Sigmoid colon (tissue), 7 donors: ENCODE data around the gene GALNT12. TPM values are rescaled to one million over a fixed set of nuclear protein-coding genes. Genes with fewer than 3 reads are reported as not detected.

Source experiments
- DNase-seq: peaks from one replicate; pipeline ENCODE4 v3.0.0-alpha.2; 2019
- H3K27ac ChIP-seq, 4 donors: fragments of 200-600 bp; sonication (generic); one replicate each; pipeline ENCODE4 v1.5.1; 2016 to 2019; ENCODE audit warnings: mild to moderate bottlenecking in 1 of 4
- H3K27me3 ChIP-seq, 3 donors: fragments of 200-600 bp; sonication (generic); one replicate each; pipeline ENCODE4 v1.5.1; 2019; ENCODE audit warnings: mild to moderate bottlenecking in 1 of 3
- H3K36me3 ChIP-seq, 4 donors: fragments of 200-600 bp; sonication (generic); one replicate each; pipeline ENCODE4 v1.5.1; 2016 to 2019
- H3K4me1 ChIP-seq, 4 donors: fragments of 200-600 bp; sonication (generic); one replicate each; pipeline ENCODE4 v1.5.1; 2017 to 2019
- H3K4me3 ChIP-seq, 4 donors: fragments of 200-600 bp; sonication (generic); one replicate each; pipeline ENCODE4 v1.5.1; 2017 to 2019; ENCODE audit warnings: mild to moderate bottlenecking in 2 of 4, moderate library complexity in 1 of 4
- H3K9me3 ChIP-seq, 4 donors: fragments of 200-600 bp in 3 of 4; sonication (generic) in 3 of 4; one replicate each; pipeline versions ENCODE4 v1.5.1 to v1.6.1; 2013 to 2019
- EP300 ChIP-seq, 4 donors: sonication (generic); formaldehyde crosslinking; IDR thresholded peaks; one replicate each; pipeline ENCODE4 v1.6.1; 2017; ENCODE audit warnings: antibody characterized with exemption in 4 of 4
- POLR2A ChIP-seq, 2 donors: fragments of 450-650 bp; IDR thresholded peaks; one replicate each; pipeline ENCODE4 v1.6.1; 2016; ENCODE audit warnings: antibody characterized with exemption in 2 of 2, mild to moderate bottlenecking in 2 of 2, moderate library complexity in 2 of 2
- POLR2AphosphoS5 ChIP-seq, 4 donors: sonication (generic); formaldehyde crosslinking; IDR thresholded peaks; one replicate each; pipeline ENCODE4 v1.6.1; 2017; ENCODE audit warnings: antibody characterized with exemption in 4 of 4
- WGBS, 2 donors: extraction: QIAGEN DNeasy Blood & Tissue Kit; methylation state at CpG; one replicate each; pipeline ENCODE4 v1.1.7; 2013; 5-methylcytosine and 5-hydroxymethylcytosine counted together
- intact Hi-C: fragments of 100-400 bp; cut with DNase I; formaldehyde crosslinking; loops from one replicate; pipeline ENCODE4 v1.15.1; 2023
- polyA plus RNA-seq, 3 donors: library from polyadenylated mRNA; stranded (reverse); fragments of 200-250 nt; gene quantifications; one replicate each; pipeline ENCODE4 v1.2.3, GENCODE V29; 2013
- total RNA-seq, 4 donors: library from RNA; depleted of rRNA; stranded (reverse); fragments of >200 nt; gene quantifications; one replicate each; pipeline ENCODE4 v1.1.0, GENCODE V29; 2016
- TF ChIP-seq, protein P1 (sequence below), 4 experiments: fragments of 450-650 bp in 3 of 4; fragments of 200-600 bp in 1 of 4; IDR thresholded peaks; one replicate each; pipeline ENCODE4 v1.5.1; 2016 to 2019; ENCODE audit warnings: antibody characterized with exemption in 4 of 4, mild to moderate bottlenecking in 3 of 4, moderate library complexity in 2 of 4
- donor health status: healthy with polysubstance abuse.
- donor health status: Bipolar disorder and iron deficiency.
- donor health status: healthy.

The GALNT12 gene
- total and polyA plus RNA-seq, 7 donors: 11.5 to 34.2 (median 18.9) TPM

GRCh38 chr9:98772364-98773155 is 34.9 kb upstream of the GALNT12 start:
- no peaks in the 10 kb centered on the region for H3K27me3 ChIP-seq
- intact Hi-C loops: no loop called here
- H3K4me1 ChIP-seq: no peaks in the 10 kb centered on the region
- WGBS, 2 donors: 94% methylated on average over 13 of the region's 13 CpGs
- no peak overlapping the region for H3K27ac ChIP-seq
- no peaks in the 10 kb centered on the region for H3K9me3 ChIP-seq
- DNase-seq: no peak
- H3K36me3 ChIP-seq: peaks cover 32 to 82% (median 49%) of the 10 kb centered on the region in 4 donors
- TF ChIP-seq POLR2A (IDR thresholded peaks at IDR 0.05) (no peak), EP300 (IDR thresholded peaks at IDR 0.05) (no peak), POLR2AphosphoS5 (IDR thresholded peaks at IDR 0.05) (no peak)
- TF ChIP-seq, protein P1, sequence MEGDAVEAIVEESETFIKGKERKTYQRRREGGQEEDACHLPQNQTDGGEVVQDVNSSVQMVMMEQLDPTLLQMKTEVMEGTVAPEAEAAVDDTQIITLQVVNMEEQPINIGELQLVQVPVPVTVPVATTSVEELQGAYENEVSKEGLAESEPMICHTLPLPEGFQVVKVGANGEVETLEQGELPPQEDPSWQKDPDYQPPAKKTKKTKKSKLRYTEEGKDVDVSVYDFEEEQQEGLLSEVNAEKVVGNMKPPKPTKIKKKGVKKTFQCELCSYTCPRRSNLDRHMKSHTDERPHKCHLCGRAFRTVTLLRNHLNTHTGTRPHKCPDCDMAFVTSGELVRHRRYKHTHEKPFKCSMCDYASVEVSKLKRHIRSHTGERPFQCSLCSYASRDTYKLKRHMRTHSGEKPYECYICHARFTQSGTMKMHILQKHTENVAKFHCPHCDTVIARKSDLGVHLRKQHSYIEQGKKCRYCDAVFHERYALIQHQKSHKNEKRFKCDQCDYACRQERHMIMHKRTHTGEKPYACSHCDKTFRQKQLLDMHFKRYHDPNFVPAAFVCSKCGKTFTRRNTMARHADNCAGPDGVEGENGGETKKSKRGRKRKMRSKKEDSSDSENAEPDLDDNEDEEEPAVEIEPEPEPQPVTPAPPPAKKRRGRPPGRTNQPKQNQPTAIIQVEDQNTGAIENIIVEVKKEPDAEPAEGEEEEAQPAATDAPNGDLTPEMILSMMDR (IDR thresholded peaks at IDR 0.05): no peak
- H3K4me3 ChIP-seq: no peak overlapping the region

- H3K9me3 ChIP-seq: no peaks in the 10 kb centered on the region
- peaks cover 24 to 79% (median 42%) of the 10 kb centered on the region in 4 donors for H3K36me3 ChIP-seq
- DNase-seq: no peak
- 95 to 96% methylated on average over 15 of the region's 15 CpGs for WGBS, 2 donors
- H3K4me1 ChIP-seq: no peaks in the 10 kb centered on the region
- intact Hi-C loops: no loop called here
- H3K27ac ChIP-seq: no peak overlapping the region
- TF ChIP-seq POLR2AphosphoS5 (IDR thresholded peaks at IDR 0.05) (no peak), POLR2A (IDR thresholded peaks at IDR 0.05) (no peak), EP300 (IDR thresholded peaks at IDR 0.05) (no peak)
- TF ChIP-seq, protein P1 (IDR thresholded peaks at IDR 0.05): no peak
- H3K4me3 ChIP-seq: no peak overlapping the region
- no peaks in the 10 kb centered on the region for H3K27me3 ChIP-seq
Observed at GRCh38 chr9:98773721-98774120, 33.7 kb upstream of the GALNT12 start.

DNA sequence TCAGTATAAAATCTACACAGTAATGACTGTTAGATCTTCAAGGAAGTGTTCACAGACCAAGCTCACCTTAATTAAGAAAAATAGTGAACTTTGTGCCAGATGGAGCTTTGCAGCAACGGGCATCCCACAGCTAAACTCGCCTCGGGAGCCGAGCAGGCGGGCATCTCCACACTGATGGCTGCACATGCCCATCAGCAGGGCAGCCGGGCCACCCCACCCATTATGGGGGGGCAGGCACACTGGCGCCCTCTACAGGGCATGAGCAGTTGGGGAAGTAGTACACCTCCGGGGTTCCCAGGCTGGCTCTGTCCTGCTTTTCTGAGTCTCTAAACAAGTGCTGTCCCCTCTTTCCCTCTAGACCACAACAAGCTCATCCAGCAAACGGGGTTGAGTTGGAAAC is 32.7 kb upstream of the GALNT12 start:
- Histone ChIP-seq H3K36me3 (peaks cover 24 to 73% (median 42%) of the 10 kb centered on the region in 4 donors), H3K9me3 (no peaks in the 10 kb centered on the region), H3K27me3 (no peaks in the 10 kb centered on the region), H3K27ac (no peak overlapping the region), H3K4me1 (no peaks in the 10 kb centered on the region), H3K4me3 (no peak overlapping the region)
- intact Hi-C loops: loop anchor here (1.0 kb wide), 1 partner anchor 459 kb away; no protein-coding TSS in a partner anchor
- 88 to 89% methylated on average over 9 of the region's 9 CpGs for WGBS, 2 donors
- no peak for TF ChIP-seq POLR2A (IDR thresholded peaks at IDR 0.05)
- TF ChIP-seq, protein P1 (IDR thresholded peaks at IDR 0.05): peak in 1 of 4 experiments; percentile 21
- DNase-seq: no peak

- TF ChIP-seq POLR2A (IDR thresholded peaks at IDR 0.05): no peak
- TF ChIP-seq, protein P1 (IDR thresholded peaks at IDR 0.05): peak; percentile 23 to 64 (median 45)
- TF ChIP-seq EP300 (IDR thresholded peaks at IDR 0.05): no peak
- no peak for TF ChIP-seq POLR2AphosphoS5 (IDR thresholded peaks at IDR 0.05)
- intact Hi-C loops: loop anchor here (1.0 kb wide), 1 partner anchor 461 kb away; no protein-coding TSS in a partner anchor
- WGBS, 2 donors: 56 to 67% methylated on average over 8 of the region's 8 CpGs
Observed at GRCh38 chr9:98775831-98776441, 31.5 kb upstream of the GALNT12 start.

More at GRCh38 chr9:98775831-98776441, 31.5 kb upstream of the GALNT12 start:
- no peaks in the 10 kb centered on the region for H3K4me1 ChIP-seq
- no peaks in the 10 kb centered on the region for H3K9me3 ChIP-seq
- no peak overlapping the region for H3K4me3 ChIP-seq
- DNase-seq: no peak
- H3K27ac ChIP-seq: no peak overlapping the region
- H3K36me3 ChIP-seq: peaks cover 24 to 72% (median 34%) of the 10 kb centered on the region in 4 donors
- no peaks in the 10 kb centered on the region for H3K27me3 ChIP-seq
